Measurements from ENCODE around the gene RBM15.

The RBM15 gene

GRCh38 chr1:110346690-110347089 lies 7.5 kb downstream of the RBM15 start:
- in situ Hi-C loops (cut with MboI; ENCODE audit: low sequenced_read_pairs, unreplicated experiment), result no loop called here
- no peak for DNase-seq (ENCODE audit: low spot score)
- TF ChIP-seq CTCF (IDR thresholded peaks at IDR 0.05; ENCODE audit: borderline replicate concordance, control extremely low read depth, extremely low read depth, insufficient read depth, missing control alignments), result no peak

- in situ Hi-C loops (cut with MboI; ENCODE audit: low sequenced_read_pairs, unreplicated experiment), result no loop called here
- no peak for DNase-seq (ENCODE audit: low spot score)
- TF ChIP-seq CTCF (IDR thresholded peaks at IDR 0.05; ENCODE audit: borderline replicate concordance, control extremely low read depth, extremely low read depth, insufficient read depth, missing control alignments), result no peak
These were observed 8.2 kb downstream of the RBM15 start for GRCh38 chr1:110347182-110347893.

- TF ChIP-seq CTCF (IDR thresholded peaks at IDR 0.05; ENCODE audit: borderline replicate concordance, control extremely low read depth, extremely low read depth, insufficient read depth, missing control alignments), result no peak
- no peak for DNase-seq (ENCODE audit: low spot score)
- in situ Hi-C loops (cut with MboI; ENCODE audit: low sequenced_read_pairs, unreplicated experiment), result no loop called here
These were observed 8.9 kb downstream of the RBM15 start for GRCh38 chr1:110348050-110348449.

- DNase-seq (ENCODE audit: low spot score), result no peak
- in situ Hi-C loops (cut with MboI; ENCODE audit: low sequenced_read_pairs, unreplicated experiment), result no loop called here
- TF ChIP-seq CTCF (IDR thresholded peaks at IDR 0.05; ENCODE audit: borderline replicate concordance, control extremely low read depth, extremely low read depth, insufficient read depth, missing control alignments), result no peak
These were observed 9.6 kb downstream of the RBM15 start for GRCh38 chr1:110348771-110349170.

- no peak for DNase-seq (ENCODE audit: low spot score)
- TF ChIP-seq CTCF (IDR thresholded peaks at IDR 0.05; ENCODE audit: borderline replicate concordance, control extremely low read depth, extremely low read depth, insufficient read depth, missing control alignments), result no peak
- in situ Hi-C loops (cut with MboI; ENCODE audit: low sequenced_read_pairs, unreplicated experiment), result no loop called here
These were observed 11.2 kb downstream of the RBM15 start for GRCh38 chr1:110350360-110350759.

- in situ Hi-C loops (cut with MboI; ENCODE audit: low sequenced_read_pairs, unreplicated experiment), result no loop called here
- no peak for TF ChIP-seq CTCF (IDR thresholded peaks at IDR 0.05; ENCODE audit: borderline replicate concordance, control extremely low read depth, extremely low read depth, insufficient read depth, missing control alignments)
- no peak for DNase-seq (ENCODE audit: low spot score)
These were observed 16.1 kb downstream of the RBM15 start for GRCh38 chr1:110355321-110355720.
